ENCODE results near the gene C16orf74.

- no peak for TF ChIP-seq TCF4 (CRISPR knock-in tag; IDR thresholded peaks at IDR 0.05; ENCODE audit: borderline replicate concordance)
- TF ChIP-seq ARNTL (CRISPR knock-in tag; IDR thresholded peaks at IDR 0.05; ENCODE audit: borderline replicate concordance, low read depth), result no peak
- no peak for TF ChIP-seq POU6F1 (CRISPR knock-in tag; IDR thresholded peaks at IDR 0.05; ENCODE audit: borderline replicate concordance, low read depth)
Measured at GRCh38 chr16:85716022-85716679, 34.7 kb downstream of the C16orf74 start.
